ENCODE data around the gene POU2F1.

Gene POU2F1

DNA sequence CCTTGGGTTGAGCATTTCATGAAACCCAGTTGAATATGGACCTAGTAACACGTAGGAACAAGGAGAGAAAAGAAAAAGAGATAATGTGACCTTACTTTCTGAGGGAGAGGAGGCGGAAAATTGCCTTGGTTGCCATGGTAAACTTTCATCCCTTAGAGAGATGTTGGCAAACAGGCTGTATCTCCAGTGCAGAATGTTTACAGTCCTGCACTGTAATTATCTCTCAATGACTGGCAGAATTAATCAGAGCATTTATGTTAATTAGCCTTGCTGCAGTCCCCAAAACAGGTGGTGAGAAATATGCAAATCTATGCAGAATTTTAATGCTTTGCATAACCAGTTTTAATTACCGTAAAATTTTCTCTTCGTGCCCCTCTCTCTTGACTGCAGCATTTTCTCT lies 150.3 kb downstream of the POU2F1 start:
- no peak for DNase-seq

GRCh38 chr1:167373398-167373797 lies 152.7 kb downstream of the POU2F1 start:
- no peak for DNase-seq

GRCh38 chr1:167373986-167374385 lies 153.3 kb downstream of the POU2F1 start:
- DNase-seq, result no peak

GRCh38 chr1:167375949-167376348 lies 155.3 kb downstream of the POU2F1 start:
- DNase-seq, result no peak

DNA sequence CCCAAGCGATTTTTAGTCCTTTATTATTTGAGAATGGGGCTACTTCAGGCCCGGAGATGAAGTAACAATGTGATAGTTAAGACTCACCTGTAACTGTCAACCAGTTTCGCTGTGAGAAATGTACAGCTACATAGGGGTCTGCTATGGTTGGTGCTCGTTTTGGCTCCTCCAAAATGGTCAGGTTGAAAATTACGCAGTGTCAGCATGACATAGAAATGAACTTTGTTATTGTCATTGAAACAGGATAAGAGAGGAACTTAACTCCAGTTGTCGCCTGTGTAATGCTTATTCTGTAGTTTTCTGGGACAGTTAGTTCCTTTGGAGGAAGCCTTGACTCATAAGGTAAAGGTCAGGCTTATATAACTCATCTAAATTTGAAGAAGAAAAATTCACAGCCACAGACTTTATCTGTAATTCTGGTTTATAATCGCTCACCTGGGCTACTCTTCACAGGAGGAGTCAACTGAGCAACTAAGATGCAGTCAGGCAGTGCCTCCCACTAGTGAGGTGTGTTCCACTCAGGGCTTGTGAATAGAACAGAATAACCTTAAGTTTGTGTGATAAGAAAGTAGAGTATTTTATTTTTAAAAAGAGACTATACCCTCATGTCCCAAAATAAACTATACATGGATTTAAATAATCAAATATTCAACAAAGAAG lies 166.7 kb downstream of the POU2F1 start:
- DNase-seq, result no peak

- DNase-seq, result no peak
These were observed 168.3 kb downstream of the POU2F1 start for GRCh38 chr1:167388976-167389375.

- no peak for DNase-seq
These were observed 171.6 kb downstream of the POU2F1 start for GRCh38 chr1:167392200-167392696.

GRCh38 chr1:167400359-167400953 lies 179.8 kb downstream of the POU2F1 start:
- DNase-seq, result no peak

DNA sequence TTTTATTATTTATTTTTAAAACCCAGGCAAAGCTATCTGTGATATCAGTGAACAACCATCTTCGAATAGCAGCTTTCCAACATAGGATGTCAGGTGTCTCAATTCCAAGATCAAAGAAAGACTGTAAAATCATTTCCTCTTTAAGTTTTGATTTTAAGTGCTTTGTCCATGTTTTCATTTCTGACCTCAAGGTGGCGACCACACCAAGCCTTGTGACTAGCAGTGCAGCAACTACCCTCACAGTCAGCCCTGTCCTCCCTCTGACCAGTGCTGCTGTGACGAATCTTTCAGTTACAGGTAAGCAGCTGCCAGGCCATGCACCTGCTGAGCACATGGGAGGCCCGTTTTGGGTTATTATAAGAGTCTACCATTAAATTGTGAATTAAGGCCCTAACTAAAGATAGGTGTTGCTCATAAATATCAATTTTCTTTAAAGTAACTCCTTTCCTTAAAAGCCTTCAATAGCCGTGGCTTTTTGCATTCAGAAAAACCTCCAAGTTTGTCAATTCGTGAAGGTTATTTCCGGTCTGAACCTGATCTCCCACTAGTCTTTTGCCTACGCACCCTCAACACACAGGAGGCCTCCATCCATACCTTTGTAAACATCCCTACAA lies 180.7 kb downstream of the POU2F1 start:
- peak; percentile 69 for DNase-seq

- no peak for DNase-seq
These were observed 183.6 kb downstream of the POU2F1 start for GRCh38 chr1:167404161-167404888.

- no peak for DNase-seq
These were observed 184.2 kb downstream of the POU2F1 start for GRCh38 chr1:167404908-167405307.

DNA sequence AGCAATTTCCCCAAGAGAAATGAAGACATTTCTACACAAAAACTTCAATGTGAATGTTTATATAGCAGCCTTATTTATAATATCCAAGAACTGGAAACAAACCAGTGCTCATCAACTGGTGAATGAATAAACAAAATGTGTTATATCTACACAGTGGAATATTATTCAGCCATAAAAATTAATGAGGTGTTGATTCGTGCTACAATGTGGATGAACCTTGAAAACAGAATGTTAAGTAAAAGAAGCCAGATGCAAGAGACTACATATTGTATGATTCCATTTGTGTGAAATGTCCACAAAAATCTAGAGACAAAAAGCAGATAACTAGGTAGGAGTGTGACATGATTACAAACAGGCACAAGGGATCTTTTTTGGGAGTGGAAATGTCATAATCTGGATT lies 187.7 kb downstream of the POU2F1 start:
- DNase-seq, result no peak

GRCh38 chr1:167409183-167409582 lies 188.5 kb downstream of the POU2F1 start:
- peak; percentile 18 for DNase-seq

- no peak for DNase-seq
These were observed 191.4 kb downstream of the POU2F1 start for GRCh38 chr1:167412072-167412471.

DNA sequence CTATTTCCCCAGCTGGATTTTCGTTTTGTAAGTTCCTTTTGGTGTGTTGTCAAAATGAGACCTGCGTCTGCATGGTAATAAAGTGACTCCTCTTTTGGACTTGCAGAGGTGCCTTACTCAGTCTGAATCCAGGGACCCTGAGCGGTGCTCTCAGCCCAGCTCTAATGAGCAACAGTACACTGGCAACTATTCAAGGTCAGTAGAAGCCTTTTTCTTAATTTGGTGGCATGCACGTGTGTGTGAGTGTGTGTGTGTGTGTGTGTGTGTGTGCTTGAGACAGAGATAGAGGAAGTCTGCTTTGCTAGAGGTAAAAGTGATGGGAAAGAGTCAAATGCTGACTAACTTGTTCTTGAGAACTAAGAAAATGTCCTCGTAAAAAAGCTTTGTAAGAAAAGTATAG lies 192.2 kb downstream of the POU2F1 start:
- DNase-seq, result no peak

GRCh38 chr1:167413328-167413727 lies 192.6 kb downstream of the POU2F1 start:
- no peak for DNase-seq

GRCh38 chr1:167416506-167416905 lies 195.8 kb downstream of the POU2F1 start:
- DNase-seq, result no peak

GRCh38 chr1:167418391-167418790 lies 197.7 kb downstream of the POU2F1 start:
- DNase-seq, result no peak

DNA sequence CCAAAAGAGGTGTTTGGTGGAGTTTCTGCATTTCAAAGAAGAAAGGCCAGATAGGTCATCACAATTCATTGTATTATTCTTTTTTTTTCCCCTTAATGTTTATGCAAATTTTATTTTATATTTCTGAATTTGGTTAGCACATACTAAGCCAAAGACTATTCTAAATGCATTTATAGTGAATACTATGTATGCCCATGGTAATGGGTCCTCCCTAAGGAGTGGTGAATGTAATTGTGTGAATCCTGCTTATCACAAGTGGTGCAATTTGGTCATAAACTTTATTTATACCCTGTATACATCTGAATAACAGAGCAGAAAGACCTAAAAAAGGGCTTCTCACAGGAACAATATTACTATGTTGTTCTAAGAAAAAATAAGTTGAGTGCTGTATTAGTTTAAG lies 198.6 kb downstream of the POU2F1 start:
- DNase-seq, result no peak

- no peak for DNase-seq
These were observed 199.8 kb downstream of the POU2F1 start for GRCh38 chr1:167420510-167420909.

- DNase-seq, result no peak
These were observed 203.3 kb downstream of the POU2F1 start for GRCh38 chr1:167423684-167424619.

DNA sequence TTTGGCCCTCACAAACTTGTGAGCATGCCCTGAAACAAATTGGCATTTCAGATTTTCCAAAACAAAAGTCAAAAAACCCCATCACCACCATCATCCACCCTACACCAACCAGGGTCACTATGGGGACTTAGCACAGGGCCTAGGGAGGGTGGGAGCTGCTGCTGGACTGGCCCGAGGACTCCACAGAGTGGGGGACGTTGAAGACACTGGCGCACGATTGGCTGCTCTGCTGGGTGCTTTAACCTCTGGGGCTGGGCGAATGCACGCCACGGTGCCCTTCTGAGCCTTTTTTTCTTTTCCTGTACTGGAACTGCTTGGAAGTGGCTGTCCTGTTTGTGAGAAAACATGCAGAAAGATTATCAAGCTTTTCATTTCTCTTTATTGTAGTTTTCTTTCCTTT lies 204.8 kb downstream of the POU2F1 start:
- DNase-seq, result no peak

GRCh38 chr1:167426716-167427115 lies 206.0 kb downstream of the POU2F1 start:
- DNase-seq, result no peak

Data from CD4-positive, alpha-beta T cell treated with Interleukin-10 for 1 hour (primary cell).